ENCODE measurements around the gene DPH1. TPM values are rescaled to one million over a fixed set of nuclear protein-coding genes. Genes with fewer than 3 reads are reported as not detected.
A peak's percentile ranks its signal among the peaks of the same experiment; 100 is the strongest.

The DPH1 gene
- total RNA-seq, 1 donor from 2014 or later, result 38.0 TPM

DNA sequence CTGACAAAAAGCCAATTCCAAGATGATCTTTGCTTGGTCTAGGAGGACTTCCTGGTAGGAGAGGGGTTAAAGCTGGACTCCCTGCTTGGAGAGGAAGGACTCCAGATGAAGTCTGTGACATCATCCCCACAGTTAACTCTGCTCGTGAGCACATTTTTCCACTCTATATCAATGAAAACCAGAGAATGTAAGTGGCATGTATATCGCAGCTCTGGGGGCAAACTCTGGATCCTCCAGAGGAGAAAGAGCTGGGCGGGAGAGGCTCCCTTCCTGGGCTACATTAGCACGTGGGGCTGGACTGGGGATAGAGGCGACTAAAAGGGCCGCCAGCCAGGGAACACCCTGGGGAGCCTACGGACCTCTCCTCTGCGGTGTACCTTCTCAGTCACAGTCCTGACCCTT is 59.1 kb downstream of the DPH1 start:
- no peaks in the 10 kb centered on the region for H3K27me3 ChIP-seq (ENCODE audit: low read depth)
- peak overlapping the region; percentile 45 for H3K4me3 ChIP-seq
- no peaks in the 10 kb centered on the region for H3K36me3 ChIP-seq
- no peaks in the 10 kb centered on the region for H3K9me3 ChIP-seq
- H3K4me1 ChIP-seq, result peaks cover 96% of the 10 kb centered on the region
- ATAC-seq (no peak), DNase-seq (no peak)
- intact Hi-C loops (cut with DNase I), result no loop called here
- TF ChIP-seq, protein P1, sequence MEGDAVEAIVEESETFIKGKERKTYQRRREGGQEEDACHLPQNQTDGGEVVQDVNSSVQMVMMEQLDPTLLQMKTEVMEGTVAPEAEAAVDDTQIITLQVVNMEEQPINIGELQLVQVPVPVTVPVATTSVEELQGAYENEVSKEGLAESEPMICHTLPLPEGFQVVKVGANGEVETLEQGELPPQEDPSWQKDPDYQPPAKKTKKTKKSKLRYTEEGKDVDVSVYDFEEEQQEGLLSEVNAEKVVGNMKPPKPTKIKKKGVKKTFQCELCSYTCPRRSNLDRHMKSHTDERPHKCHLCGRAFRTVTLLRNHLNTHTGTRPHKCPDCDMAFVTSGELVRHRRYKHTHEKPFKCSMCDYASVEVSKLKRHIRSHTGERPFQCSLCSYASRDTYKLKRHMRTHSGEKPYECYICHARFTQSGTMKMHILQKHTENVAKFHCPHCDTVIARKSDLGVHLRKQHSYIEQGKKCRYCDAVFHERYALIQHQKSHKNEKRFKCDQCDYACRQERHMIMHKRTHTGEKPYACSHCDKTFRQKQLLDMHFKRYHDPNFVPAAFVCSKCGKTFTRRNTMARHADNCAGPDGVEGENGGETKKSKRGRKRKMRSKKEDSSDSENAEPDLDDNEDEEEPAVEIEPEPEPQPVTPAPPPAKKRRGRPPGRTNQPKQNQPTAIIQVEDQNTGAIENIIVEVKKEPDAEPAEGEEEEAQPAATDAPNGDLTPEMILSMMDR (IDR thresholded peaks at IDR 0.05), result no peak
- H3K27ac ChIP-seq, result peak overlapping the region; percentile 76

DNA sequence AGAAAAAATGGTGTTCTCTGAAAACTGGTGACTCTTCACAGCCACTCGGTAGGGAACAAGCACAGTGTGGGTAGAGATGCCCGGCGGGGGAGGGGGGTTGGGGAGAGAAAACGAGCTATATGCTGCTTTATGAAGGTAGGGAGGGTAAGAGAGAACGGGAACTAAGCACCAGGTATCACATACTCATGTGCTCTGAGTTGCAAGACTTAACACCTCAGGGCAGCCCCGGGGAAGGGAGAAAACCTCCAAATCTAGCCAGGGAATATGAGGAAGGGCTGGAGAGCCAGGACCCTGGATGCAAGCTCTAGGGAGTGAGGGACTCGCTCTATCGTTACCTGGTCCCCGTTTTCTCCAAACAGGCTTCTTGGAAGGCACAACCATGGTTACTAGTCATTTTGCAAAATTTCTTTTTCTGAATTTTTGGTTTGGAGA is 60.3 kb downstream of the DPH1 start:
- Histone ChIP-seq H3K36me3 (no peaks in the 10 kb centered on the region), H3K4me1 (peaks cover 96% of the 10 kb centered on the region), H3K4me3 (peak overlapping the region; percentile 45), H3K9me3 (no peaks in the 10 kb centered on the region), H3K27ac (peak overlapping the region; percentile 76), H3K27me3 (ENCODE audit: low read depth) (no peaks in the 10 kb centered on the region)
- intact Hi-C loops (cut with DNase I), result no loop called here
- DNase-seq (no peak), ATAC-seq (no peak)
- TF ChIP-seq, protein P1 (IDR thresholded peaks at IDR 0.05), result no peak

DNA sequence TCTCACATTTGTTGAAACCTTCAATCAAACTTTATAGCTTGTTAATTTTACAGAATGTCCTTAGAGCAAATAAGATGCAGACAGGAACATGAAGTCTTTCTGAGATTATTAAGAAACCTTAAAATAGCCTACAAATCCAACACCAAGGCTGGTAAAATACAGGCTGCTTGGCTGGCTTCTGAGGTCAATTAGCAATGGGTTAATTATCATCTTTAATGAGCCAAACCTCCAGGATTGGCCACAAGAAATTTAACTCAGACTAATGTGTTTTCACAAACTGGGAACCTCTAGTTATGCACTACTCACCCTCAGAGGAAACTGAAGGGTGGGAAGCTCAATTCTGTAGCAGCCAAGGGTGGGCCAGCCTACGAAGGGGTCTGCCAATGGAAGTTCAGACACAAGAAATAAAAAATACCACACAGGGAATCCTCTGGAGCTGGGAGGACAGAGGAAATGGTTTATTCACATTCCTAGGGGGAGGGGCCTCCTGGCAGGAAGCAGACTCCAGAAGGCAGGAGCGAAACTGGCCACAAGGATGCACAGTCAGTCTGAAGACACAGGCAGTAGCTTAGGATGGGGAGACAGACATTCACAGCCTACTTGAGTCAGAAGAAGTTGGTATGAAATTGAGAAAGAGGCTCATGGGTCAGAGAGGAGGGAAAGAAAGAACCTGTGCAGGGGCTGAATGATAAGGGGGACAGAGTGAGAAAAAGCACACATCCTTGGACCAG is 61.0 kb downstream of the DPH1 start:
- Histone ChIP-seq H3K27me3 (ENCODE audit: low read depth) (no peaks in the 10 kb centered on the region), H3K27ac (peak overlapping the region; percentile 76), H3K4me1 (peaks cover 91% of the 10 kb centered on the region), H3K36me3 (no peaks in the 10 kb centered on the region), H3K9me3 (no peaks in the 10 kb centered on the region), H3K4me3 (no peak overlapping the region)
- intact Hi-C loops (cut with DNase I), result no loop called here
- DNase-seq (no peak), ATAC-seq (no peak)
- TF ChIP-seq, protein P1 (IDR thresholded peaks at IDR 0.05), result peak; percentile 27

DNA sequence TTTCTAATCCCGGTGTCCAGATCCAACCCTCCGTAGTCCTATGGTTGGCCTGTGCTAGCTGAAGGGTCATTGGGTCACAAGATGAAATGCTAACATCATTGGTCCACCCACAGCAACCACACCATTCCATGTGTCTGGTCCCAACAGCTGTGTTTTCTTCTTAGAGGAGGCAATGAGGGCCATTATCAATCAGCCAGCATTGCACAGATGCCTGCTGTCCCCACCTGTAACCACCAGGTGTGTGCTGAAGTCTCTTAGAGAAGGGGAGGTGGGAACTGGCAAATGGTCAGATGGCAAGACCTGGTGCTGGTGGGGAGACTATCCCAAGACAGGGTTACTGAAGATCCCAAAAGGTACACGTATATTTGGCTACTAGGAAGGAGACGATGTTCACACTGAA is 62.3 kb downstream of the DPH1 start:
- Histone ChIP-seq H3K27ac (peak overlapping the region; percentile 39), H3K4me1 (peaks cover 78% of the 10 kb centered on the region), H3K27me3 (ENCODE audit: low read depth) (no peaks in the 10 kb centered on the region), H3K4me3 (no peak overlapping the region), H3K9me3 (no peaks in the 10 kb centered on the region), H3K36me3 (no peaks in the 10 kb centered on the region)
- TF ChIP-seq, protein P1 (IDR thresholded peaks at IDR 0.05), result no peak
- DNase-seq (no peak), ATAC-seq (no peak)
- intact Hi-C loops (cut with DNase I), result no loop called here

DNA sequence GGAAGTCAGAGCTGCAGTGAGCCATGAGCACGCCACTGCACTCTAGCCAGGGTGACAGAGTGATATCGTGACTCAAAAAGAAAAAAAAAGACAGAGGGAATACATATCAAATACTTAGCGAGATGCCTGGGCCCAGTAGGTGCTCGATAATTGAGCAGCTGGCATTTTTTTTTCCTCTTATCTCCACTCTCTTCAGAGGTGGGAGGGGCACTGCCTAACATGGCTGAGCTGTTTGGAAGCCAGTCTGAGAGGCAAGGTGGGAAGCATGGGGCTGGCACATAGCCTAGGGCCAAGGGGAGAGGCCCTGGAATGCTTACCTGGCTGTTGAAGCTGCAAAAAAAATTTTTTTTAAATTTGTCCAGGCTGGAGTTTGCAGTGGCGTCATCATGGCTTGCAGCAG is 63.4 kb downstream of the DPH1 start:
- Histone ChIP-seq H3K36me3 (no peaks in the 10 kb centered on the region), H3K4me3 (no peak overlapping the region), H3K27ac (peak overlapping the region; percentile 39), H3K4me1 (peaks cover 68% of the 10 kb centered on the region), H3K27me3 (ENCODE audit: low read depth) (no peaks in the 10 kb centered on the region), H3K9me3 (no peaks in the 10 kb centered on the region)
- DNase-seq (peak; percentile 86), ATAC-seq (peak; percentile 89 to 92)
- TF ChIP-seq, protein P1 (IDR thresholded peaks at IDR 0.05), result no peak
- intact Hi-C loops (cut with DNase I), result no loop called here

Small RNA genes within 50 kb of the gene (microRNA-seq; reads per million reads assigned to microRNA genes)
- gene MIR132 (ENCODE audit: borderline number of aligned reads) (372 reads per million, percentile 70 among the genes with 10 or more reads in this experiment), gene MIR212 (ENCODE audit: borderline number of aligned reads) (14.6 reads per million, percentile 23 among the genes with 10 or more reads in this experiment)

Other genes with a start within 250 kb of the DPH1 start
- gene SMYD4, start 200.3 kb upstream of the DPH1 start, total RNA-seq, result 21.9 TPM
- 67.1 TPM for gene RPA1, start 200.1 kb upstream of the DPH1 start, total RNA-seq
- 5.8 TPM for gene RTN4RL1, start 4.8 kb upstream of the DPH1 start, total RNA-seq
- 20.3 TPM for gene OVCA2, start 11.9 kb downstream of the DPH1 start, total RNA-seq
- gene HIC1, start 24.9 kb downstream of the DPH1 start, total RNA-seq, result 20.6 TPM